ENCODE measurements around the gene ZC3H18. TPM values are rescaled to one million over a fixed set of nuclear protein-coding genes. Genes with fewer than 3 reads are reported as not detected.

ZC3H18 gene
- total RNA-seq, 2 donors from 2014 or later: 31.9 to 66.3 TPM

- no peak for DNase-seq
- TF ChIP-seq CTCF (IDR thresholded peaks at IDR 0.05): no peak
- Histone ChIP-seq H3K9ac (ENCODE audit: low read depth in 2 of 2, low read length in 2 of 2) (no peak overlapping the region), H3K36me3 (no peaks in the 10 kb centered on the region), H3K27me3 (peaks cover 7% of the 10 kb centered on the region), H3K9me3 (no peaks in the 10 kb centered on the region), H3K4me3 (no peak overlapping the region), H3K4me1 (no peaks in the 10 kb centered on the region), H3K27ac (no peak overlapping the region)
- intact Hi-C loops (cut with DNase I): no loop called here
These were observed 20.4 kb upstream of the ZC3H18 start for GRCh38 chr16:88549671-88550245.

GRCh38 chr16:88550246-88550661 is 19.9 kb upstream of the ZC3H18 start:
- H3K27ac ChIP-seq: no peak overlapping the region
- no peaks in the 10 kb centered on the region for H3K9me3 ChIP-seq
- intact Hi-C loops (cut with DNase I): no loop called here
- H3K36me3 ChIP-seq: no peaks in the 10 kb centered on the region
- H3K27me3 ChIP-seq: peaks cover 7% of the 10 kb centered on the region
- no peaks in the 10 kb centered on the region for H3K4me1 ChIP-seq
- no peak overlapping the region for H3K4me3 ChIP-seq
- no peak overlapping the region for H3K9ac ChIP-seq (ENCODE audit: low read depth in 2 of 2, low read length in 2 of 2)
- no peak for DNase-seq
- TF ChIP-seq CTCF (IDR thresholded peaks at IDR 0.05): no peak

- Histone ChIP-seq H3K4me3 (no peak overlapping the region), H3K27me3 (peaks cover 10% of the 10 kb centered on the region), H3K9me3 (no peaks in the 10 kb centered on the region), H3K27ac (no peak overlapping the region), H3K9ac (ENCODE audit: low read depth in 2 of 2, low read length in 2 of 2) (no peak overlapping the region), H3K4me1 (no peaks in the 10 kb centered on the region), H3K36me3 (no peaks in the 10 kb centered on the region)
- no peak for DNase-seq
- no peak for TF ChIP-seq CTCF (IDR thresholded peaks at IDR 0.05)
- intact Hi-C loops (cut with DNase I): no loop called here
These were observed 18.0 kb upstream of the ZC3H18 start for GRCh38 chr16:88552166-88552565.

GRCh38 chr16:88552815-88553214 is 17.4 kb upstream of the ZC3H18 start:
- no peaks in the 10 kb centered on the region for H3K9me3 ChIP-seq
- no peaks in the 10 kb centered on the region for H3K4me1 ChIP-seq
- H3K4me3 ChIP-seq: no peak overlapping the region
- H3K27me3 ChIP-seq: peaks cover 9% of the 10 kb centered on the region
- intact Hi-C loops (cut with DNase I): no loop called here
- no peak for TF ChIP-seq CTCF (IDR thresholded peaks at IDR 0.05)
- no peak overlapping the region for H3K9ac ChIP-seq (ENCODE audit: low read depth in 2 of 2, low read length in 2 of 2)
- no peaks in the 10 kb centered on the region for H3K36me3 ChIP-seq
- no peak overlapping the region for H3K27ac ChIP-seq
- no peak for DNase-seq

GRCh38 chr16:88553739-88554138 is 16.5 kb upstream of the ZC3H18 start:
- H3K4me3 ChIP-seq: no peak overlapping the region
- no peak for DNase-seq
- peaks cover 3% of the 10 kb centered on the region for H3K27me3 ChIP-seq
- no peak overlapping the region for H3K27ac ChIP-seq
- TF ChIP-seq CTCF (IDR thresholded peaks at IDR 0.05): no peak
- intact Hi-C loops (cut with DNase I): no loop called here
- no peak overlapping the region for H3K9ac ChIP-seq (ENCODE audit: low read depth in 2 of 2, low read length in 2 of 2)
- no peaks in the 10 kb centered on the region for H3K4me1 ChIP-seq
- H3K36me3 ChIP-seq: no peaks in the 10 kb centered on the region
- H3K9me3 ChIP-seq: no peaks in the 10 kb centered on the region
